Fibroblast of skin of right quadriceps (primary cell): Measurements from ENCODE around the gene BBS1.

Experiments
- DNase-seq: peaks from one replicate; pipeline ENCODE4 v3.0.0-alpha.2; 2013

BBS1 gene

GRCh38 chr11:66477263-66478201 is 32.9 kb upstream of the BBS1 start:
- no peak for DNase-seq

DNA sequence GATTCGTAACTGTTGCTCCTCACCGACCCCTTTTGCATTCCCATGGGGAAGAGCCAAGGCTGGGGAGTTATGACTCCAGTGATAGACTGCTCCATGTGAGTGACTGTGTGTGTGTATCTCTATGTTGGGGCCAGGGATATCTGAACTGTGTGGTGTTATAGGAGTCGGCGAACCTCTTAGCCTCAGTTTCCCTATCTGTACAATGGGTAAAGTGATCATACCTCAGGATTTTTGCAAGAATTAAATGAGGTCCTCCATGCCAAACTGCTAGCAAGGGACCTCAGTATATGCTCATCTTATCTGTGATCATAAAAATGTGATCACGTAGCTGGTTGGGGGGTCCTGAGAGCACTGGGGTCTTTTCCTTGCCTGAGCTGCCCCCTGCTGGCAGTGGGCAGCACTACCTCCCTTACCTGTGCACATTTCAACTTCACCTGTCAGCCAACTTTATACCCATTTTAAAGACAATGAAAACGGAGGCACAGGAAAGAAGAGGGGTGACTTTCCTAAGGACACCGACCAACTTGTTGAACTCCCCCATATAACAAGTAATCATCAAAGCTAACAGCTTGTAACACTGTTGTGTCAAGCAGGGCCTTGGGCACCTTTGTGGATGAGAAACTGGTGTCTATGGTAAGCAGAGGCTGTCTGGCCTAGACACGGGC is 31.6 kb upstream of the BBS1 start:
- DNase-seq: no peak

DNA sequence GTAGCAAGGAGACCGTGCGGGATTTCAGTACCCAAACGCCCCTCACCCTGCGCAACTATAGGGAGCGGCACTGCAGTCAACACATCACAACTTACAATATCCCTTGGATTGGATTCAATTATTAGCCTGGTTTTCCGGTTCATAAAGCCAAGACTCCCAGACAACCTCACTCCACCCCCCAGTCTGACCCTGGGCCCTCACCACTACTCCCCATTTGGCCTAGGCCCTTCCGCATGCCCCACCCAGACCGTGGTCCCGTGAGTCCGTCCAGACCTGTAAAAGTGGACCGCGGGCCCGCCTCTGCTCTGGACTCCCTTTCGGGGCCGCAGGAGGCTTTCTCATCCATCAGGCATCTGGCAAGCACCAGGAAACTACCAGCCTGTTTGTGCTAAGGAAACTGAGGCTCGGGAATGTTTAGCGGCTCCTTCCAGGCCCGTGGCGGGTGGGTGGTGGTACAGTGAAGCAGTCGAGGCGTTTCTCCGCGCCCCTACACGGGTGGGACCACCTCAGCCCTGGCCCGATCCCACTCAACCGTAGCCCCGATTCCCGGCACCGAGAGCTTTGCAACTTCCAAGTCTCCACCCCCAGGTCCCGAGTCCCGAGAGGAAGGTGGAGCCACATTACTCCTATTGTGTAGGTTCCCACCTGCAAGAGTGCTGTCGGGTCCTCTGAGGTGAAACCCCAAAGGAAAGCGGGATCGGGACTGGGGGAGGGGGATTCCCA is 30.9 kb upstream of the BBS1 start:
- peak; percentile 26 for DNase-seq

DNA sequence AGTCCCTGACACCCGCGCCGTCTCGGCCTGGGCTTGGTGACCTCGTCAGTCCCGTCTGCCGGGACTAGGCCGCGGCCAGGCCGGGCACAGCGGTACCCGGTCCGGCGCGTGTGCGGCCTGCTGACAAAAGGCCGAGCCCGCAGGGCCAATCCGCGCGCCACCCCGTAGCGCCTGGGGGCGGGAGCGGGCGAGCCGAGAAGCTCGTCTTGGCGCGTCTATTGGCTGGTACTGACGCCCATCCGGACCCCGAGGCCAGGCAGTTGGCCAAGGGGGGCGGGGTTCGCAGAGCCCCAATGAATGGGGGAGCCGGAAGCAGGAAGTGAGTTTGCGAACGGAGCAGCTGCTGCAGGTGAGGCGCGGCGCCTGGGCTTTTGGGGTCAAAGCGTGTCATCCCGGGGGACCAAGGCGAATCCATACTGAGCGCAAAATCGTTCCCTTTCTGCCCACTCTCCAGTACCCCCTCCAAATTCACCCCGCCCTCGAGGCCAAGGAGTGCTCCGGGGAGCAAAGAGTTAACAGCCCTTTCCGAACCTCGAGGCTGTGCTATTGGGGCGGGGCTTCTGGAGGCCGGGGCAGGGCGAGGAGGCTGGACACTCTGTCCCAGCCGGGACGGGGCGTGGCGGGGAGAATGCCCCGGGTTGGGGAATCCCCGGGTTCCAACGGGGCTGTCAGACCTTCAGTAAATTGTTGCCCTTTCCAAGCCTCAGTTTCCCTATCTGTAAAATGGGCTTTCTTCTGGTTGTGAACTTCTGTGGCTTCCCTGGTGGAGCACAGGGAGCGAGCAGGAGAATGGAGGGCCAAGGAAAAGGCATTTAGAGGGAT is 30.1 kb upstream of the BBS1 start, which contains the start of gene DPP3:
Gene DPP3, plus strand, starts transcription at position 318 of the 822 bp plus-strand sequence. CDS start 1,767 bp downstream, outside the sequence.
- DNase-seq: peak; percentile 96

- DNase-seq: no peak
Observed at GRCh38 chr11:66484806-66485380, 25.5 kb upstream of the BBS1 start.

DNA sequence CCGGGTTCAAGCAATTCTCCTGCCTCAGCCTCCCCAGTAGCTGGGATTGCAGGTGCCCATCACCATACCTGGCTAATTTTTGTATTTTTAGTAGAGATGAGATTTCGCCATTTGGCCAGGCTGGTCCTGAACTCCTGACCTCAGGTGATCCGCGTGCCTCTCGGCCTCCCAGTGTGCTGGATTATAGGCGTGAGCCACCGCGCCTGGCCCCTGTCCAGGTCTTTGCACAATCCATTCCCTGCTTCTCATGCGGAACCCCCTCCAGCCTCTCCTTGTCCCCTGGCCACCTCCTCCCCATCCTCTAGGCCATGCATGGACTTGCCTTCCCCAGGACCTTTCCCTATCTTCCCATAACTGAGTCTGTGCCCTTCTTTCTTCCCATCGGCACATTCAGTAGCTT is 21.5 kb upstream of the BBS1 start:
- DNase-seq: no peak

DNA sequence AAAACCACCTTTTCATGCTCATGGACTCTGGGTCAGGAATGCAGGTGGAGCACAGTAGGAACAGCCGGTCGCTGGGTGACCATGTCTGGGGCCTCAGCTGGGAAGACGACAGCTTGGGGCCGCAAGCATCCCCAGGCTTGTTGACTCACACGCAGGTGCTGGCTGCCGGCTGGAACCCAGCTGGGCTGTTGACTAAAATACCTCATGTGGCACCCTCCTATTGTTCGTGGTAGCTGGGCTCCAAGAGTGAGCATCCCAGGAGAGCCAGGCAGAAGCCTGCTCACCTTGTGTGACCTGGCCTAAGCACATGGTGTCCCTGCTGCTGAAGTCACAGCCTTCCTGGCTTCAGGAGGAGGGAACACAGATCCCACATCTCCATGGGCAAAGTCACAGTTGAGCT is 20.8 kb upstream of the BBS1 start:
- DNase-seq: no peak

GRCh38 chr11:66491315-66491935 is 19.0 kb upstream of the BBS1 start:
- no peak for DNase-seq

DNA sequence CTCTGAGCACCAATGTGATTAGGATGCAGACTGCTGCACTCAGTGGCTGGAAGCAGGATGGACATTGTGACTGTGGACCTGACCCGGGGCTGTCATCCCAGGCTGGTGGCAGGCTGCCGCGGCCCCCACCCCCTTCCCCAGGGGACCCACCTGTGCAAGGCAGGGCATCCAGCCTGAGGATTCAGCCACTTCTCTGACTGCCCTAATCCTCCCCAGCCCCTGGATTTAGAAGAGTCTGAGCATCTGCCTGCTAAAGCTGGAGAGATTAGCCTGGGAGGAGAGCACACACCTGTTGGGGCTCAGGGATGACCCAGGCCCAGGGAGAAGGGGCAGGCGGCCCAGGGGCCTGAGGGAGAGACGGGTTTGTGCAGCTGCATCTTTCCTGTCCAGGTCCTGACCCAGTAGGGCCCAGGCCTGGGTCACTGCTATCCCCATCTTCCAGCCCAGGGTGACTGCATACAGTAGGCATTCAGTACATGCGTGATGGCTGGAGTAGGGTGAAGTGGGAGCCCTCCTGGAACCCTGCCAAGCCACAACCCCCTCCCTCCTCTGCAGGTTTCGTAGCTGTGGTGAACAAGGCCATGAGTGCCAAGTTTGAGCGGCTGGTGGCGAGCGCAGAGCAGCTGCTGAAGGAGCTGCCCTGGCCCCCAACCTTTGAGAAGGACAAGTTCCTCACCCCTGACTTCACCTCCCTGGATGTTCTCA is 18.1 kb upstream of the BBS1 start:
- DNase-seq: no peak

- no peak for DNase-seq
Observed at GRCh38 chr11:66493130-66493529, 17.3 kb upstream of the BBS1 start.

DNA sequence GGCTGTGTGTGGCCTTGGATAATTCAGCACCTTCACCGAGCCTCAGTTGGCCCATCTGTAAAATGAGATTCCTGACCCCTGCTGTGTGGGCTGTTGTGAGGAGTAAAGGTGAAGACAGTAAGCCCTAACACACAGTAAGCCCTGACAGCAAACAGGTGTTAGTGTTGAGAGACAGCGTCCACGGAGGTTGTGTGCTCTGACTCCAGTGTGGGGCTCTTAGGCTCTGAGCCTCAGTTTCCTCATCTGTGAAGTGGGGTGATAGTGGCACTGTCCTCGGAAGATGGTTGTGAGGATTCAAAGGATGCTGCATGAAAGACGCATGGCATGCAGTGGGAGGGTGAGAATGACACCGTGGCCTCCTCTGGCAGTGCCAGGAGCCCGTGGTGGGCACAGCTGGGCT is 16.0 kb upstream of the BBS1 start:
- DNase-seq: no peak

DNA sequence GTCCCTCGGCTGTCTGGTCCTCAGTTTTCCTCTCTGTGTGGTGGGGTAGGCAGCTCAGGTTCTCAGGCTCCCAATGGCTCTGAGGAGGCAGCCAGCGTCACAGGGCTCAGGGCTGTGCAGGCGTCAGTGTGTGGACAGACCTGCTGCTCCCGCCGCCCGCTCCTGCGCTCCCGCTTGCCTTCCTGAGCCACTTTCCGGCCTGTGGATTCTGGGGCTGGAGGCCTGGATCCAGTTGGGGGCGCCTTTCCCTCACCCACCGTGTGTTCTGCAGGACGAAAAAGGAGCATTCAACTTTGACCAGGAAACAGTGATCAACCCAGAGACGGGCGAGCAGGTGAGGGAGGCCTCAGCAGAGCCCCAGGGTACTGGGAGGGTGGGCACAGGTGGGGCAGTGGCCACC is 15.5 kb upstream of the BBS1 start:
- DNase-seq: no peak

GRCh38 chr11:66495401-66495854 is 15.0 kb upstream of the BBS1 start:
- no peak for DNase-seq

DNA sequence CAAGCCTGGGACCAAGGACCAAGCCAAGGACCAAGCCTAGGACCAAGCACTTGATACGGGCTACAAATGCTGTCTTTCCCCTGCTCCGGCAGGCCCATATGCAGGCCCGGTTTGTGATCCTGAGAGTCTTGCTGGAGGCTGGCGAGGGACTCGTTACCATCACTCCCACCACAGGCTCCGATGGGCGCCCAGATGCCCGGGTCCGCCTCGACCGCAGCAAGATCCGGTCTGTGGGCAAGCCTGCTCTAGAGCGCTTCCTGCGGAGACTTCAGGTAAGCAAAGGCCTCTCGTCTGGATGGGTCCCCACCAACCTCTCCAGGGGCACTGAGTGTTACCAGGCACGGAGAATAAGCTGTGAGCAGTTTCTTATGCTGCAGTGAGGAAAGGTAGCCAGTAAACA is 13.2 kb upstream of the BBS1 start:
- no peak for DNase-seq

DNA sequence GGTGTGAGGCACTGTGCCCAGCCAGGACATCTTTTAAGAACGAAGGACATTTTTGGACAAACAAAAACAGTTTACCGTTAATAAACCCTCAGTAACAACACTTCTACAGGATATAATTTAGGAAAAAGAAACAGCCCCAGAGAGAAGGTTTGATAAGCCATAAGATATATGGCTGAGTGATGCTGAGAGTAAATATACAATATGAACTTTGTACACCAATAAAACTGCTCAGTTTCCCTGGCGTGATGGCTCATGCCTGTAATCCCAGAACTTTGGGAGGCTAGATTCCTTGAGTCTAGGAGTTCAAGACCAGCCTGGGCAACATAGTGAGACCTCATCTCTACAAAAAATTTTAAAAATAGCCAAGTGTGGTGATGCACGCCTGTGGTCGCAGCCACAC is 11.9 kb upstream of the BBS1 start:
- DNase-seq: no peak

DNA sequence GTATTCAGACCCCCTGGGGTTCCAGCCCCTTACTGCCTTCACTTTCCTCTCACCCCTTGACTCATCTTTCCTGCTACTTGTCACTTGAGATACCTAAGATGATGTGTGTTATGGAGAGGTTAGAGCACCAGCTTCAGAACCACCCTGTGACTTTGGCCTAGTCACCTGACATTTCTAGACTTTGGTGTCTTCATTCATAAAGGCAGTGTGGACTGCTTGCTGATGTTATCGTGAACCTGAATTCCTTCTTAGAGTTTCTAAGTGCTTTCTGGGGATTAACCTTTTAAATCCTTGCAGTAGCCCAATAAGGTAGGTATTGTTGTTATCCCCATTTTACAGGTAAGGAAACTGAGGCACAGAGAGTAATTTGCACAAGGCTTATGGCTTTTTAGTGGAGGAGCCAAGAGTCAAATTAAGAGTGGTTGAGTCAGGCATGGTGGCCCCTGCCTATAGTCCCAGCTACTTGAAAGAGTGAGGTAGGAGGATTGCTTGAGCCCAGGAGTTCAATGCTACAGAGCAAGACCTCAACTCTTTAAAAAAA is 5.1 kb upstream of the BBS1 start:
- DNase-seq: no peak

GRCh38 chr11:66509131-66509561 is 1.3 kb upstream of the BBS1 start:
- no peak for DNase-seq

- no peak for DNase-seq
Observed at GRCh38 chr11:66510990-66511339, 530 bp downstream of the BBS1 start.

DNA sequence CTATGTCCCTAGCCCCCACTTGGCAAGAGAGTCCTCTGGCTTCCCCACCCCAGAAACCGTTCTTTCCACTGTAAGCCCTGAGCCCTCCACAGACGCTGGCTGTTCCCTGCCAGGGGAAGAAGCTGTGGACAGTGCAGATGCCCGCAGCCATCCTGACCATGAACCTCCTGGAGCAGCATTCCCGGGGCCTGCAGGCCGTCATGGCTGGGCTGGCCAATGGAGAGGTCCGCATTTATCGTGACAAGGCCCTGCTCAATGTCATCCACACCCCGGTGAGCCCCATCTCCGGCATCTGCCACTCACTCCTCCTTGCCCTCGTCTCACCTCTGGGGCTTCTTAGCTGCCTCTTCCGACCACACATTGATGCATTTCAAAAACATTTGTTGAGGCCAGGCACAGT is 13.2 kb downstream of the BBS1 start:
- no peak for DNase-seq

- DNase-seq: no peak
Observed at GRCh38 chr11:66524304-66525040, 14.0 kb downstream of the BBS1 start.
